ENCODE data around the gene CDCA4. TPM values are rescaled to one million over a fixed set of nuclear protein-coding genes. Genes with fewer than 3 reads are reported as not detected.
"Not testable (repeated sequence)": the region's sequence is repeated elsewhere in the genome, so short reads cannot be mapped to it uniquely, and the experiment has no call there.

The CDCA4 gene
- total and polyA plus RNA-seq, 2 experiments from 2014 or later = 34.5 to 47.7 TPM

- no peaks in the 10 kb centered on the region for H3K9me3 ChIP-seq (ENCODE audit: low read depth)
- peaks cover 3% of the 10 kb centered on the region for H3K27me3 ChIP-seq
- peaks cover 16% of the 10 kb centered on the region for H3K4me1 ChIP-seq (ENCODE audit: low read depth)
- TF ChIP-seq CTCF (IDR thresholded peaks at IDR 0.05; ENCODE audit: low read depth, low read length) = no peak
- no peak overlapping the region for H3K27ac ChIP-seq
- no peak overlapping the region for H3K4me3 ChIP-seq
- no peaks in the 10 kb centered on the region for H3K36me3 ChIP-seq
- DNase-seq (ENCODE audit: low read depth in 1 of 2, low spot score in 1 of 2) = no peak
These were observed 21.9 kb upstream of the CDCA4 start for GRCh38 chr14:105042813-105043212.

- no peak for DNase-seq (ENCODE audit: low read depth in 1 of 2, low spot score in 1 of 2)
- H3K9me3 ChIP-seq (ENCODE audit: low read depth) = no peaks in the 10 kb centered on the region
- no peak overlapping the region for H3K4me3 ChIP-seq
- H3K27me3 ChIP-seq = peaks cover 3% of the 10 kb centered on the region
- TF ChIP-seq CTCF (IDR thresholded peaks at IDR 0.05; ENCODE audit: low read depth, low read length) = no peak
- H3K27ac ChIP-seq = peak overlapping the region; percentile 30
- no peaks in the 10 kb centered on the region for H3K36me3 ChIP-seq
- peaks cover 21% of the 10 kb centered on the region for H3K4me1 ChIP-seq (ENCODE audit: low read depth)
These were observed 21.2 kb upstream of the CDCA4 start for GRCh38 chr14:105041841-105042765.

GRCh38 chr14:105039458-105040205 is 18.7 kb upstream of the CDCA4 start:
- TF ChIP-seq CTCF (IDR thresholded peaks at IDR 0.05; ENCODE audit: low read depth, low read length) = no peak
- DNase-seq (ENCODE audit: low read depth in 1 of 2, low spot score in 1 of 2) = peak in 1 of 2 donors; percentile 41

GRCh38 chr14:105035616-105036015 is 14.7 kb upstream of the CDCA4 start:
- not testable (repeated sequence) for H3K4me3 ChIP-seq; H3K9me3 ChIP-seq (ENCODE audit: low read depth); H3K27ac ChIP-seq; H3K36me3 ChIP-seq; DNase-seq (ENCODE audit: low read depth in 1 of 2, low spot score in 1 of 2)
- Histone ChIP-seq H3K27me3 (peaks cover 28% of the 10 kb centered on the region), H3K4me1 (ENCODE audit: low read depth) (peaks cover 26% of the 10 kb centered on the region)

More at GRCh38 chr14:105039458-105040205, 18.7 kb upstream of the CDCA4 start:
- Histone ChIP-seq H3K36me3 (no peaks in the 10 kb centered on the region), H3K4me3 (no peak overlapping the region), H3K9me3 (ENCODE audit: low read depth) (no peaks in the 10 kb centered on the region), H3K4me1 (ENCODE audit: low read depth) (peaks cover 21% of the 10 kb centered on the region), H3K27ac (peak overlapping the region; percentile 99), H3K27me3 (peaks cover 5% of the 10 kb centered on the region)

- Histone ChIP-seq H3K36me3 (no peaks in the 10 kb centered on the region), H3K4me3 (no peak overlapping the region), H3K9me3 (ENCODE audit: low read depth) (no peaks in the 10 kb centered on the region), H3K4me1 (ENCODE audit: low read depth) (peaks cover 18% of the 10 kb centered on the region), H3K27me3 (peaks cover 28% of the 10 kb centered on the region), H3K27ac (no peak overlapping the region)
- TF ChIP-seq CTCF (IDR thresholded peaks at IDR 0.05; ENCODE audit: low read depth, low read length) = no peak
- DNase-seq (ENCODE audit: low read depth in 1 of 2, low spot score in 1 of 2) = no peak
These were observed 13.6 kb upstream of the CDCA4 start for GRCh38 chr14:105034315-105035039.

GRCh38 chr14:105033412-105033900 is 12.6 kb upstream of the CDCA4 start:
- DNase-seq (ENCODE audit: low read depth in 1 of 2, low spot score in 1 of 2); H3K4me3 ChIP-seq; H3K36me3 ChIP-seq; H3K9me3 ChIP-seq (ENCODE audit: low read depth); H3K27ac ChIP-seq: not testable (repeated sequence)
- Histone ChIP-seq H3K27me3 (peaks cover 28% of the 10 kb centered on the region), H3K4me1 (ENCODE audit: low read depth) (peaks cover 15% of the 10 kb centered on the region)

- H3K36me3 ChIP-seq; H3K4me1 ChIP-seq (ENCODE audit: low read depth); DNase-seq (ENCODE audit: low read depth in 1 of 2, low spot score in 1 of 2); H3K27ac ChIP-seq; H3K4me3 ChIP-seq; H3K9me3 ChIP-seq (ENCODE audit: low read depth): not testable (repeated sequence)
- peaks cover 28% of the 10 kb centered on the region for H3K27me3 ChIP-seq
These were observed 11.6 kb upstream of the CDCA4 start for GRCh38 chr14:105032451-105032901.

Measured in cardiac muscle cell (in vitro differentiated cells and primary cell).